GM18907 (cell line): ENCODE results near the gene NAPB.
"Not testable (repeated sequence)": the region's sequence is repeated elsewhere in the genome, so short reads cannot be mapped to it uniquely, and the experiment has no call there.

ENCODE experiments used
- ATAC-seq: cut with Tn5 transposase; IDR thresholded peaks from one replicate; pipeline ENCODE4 v1.9.1; 2021; ENCODE audit warnings: mild to moderate bottlenecking, moderate library complexity; ENCODE audit not compliant: unreplicated experiment

The NAPB gene

DNA sequence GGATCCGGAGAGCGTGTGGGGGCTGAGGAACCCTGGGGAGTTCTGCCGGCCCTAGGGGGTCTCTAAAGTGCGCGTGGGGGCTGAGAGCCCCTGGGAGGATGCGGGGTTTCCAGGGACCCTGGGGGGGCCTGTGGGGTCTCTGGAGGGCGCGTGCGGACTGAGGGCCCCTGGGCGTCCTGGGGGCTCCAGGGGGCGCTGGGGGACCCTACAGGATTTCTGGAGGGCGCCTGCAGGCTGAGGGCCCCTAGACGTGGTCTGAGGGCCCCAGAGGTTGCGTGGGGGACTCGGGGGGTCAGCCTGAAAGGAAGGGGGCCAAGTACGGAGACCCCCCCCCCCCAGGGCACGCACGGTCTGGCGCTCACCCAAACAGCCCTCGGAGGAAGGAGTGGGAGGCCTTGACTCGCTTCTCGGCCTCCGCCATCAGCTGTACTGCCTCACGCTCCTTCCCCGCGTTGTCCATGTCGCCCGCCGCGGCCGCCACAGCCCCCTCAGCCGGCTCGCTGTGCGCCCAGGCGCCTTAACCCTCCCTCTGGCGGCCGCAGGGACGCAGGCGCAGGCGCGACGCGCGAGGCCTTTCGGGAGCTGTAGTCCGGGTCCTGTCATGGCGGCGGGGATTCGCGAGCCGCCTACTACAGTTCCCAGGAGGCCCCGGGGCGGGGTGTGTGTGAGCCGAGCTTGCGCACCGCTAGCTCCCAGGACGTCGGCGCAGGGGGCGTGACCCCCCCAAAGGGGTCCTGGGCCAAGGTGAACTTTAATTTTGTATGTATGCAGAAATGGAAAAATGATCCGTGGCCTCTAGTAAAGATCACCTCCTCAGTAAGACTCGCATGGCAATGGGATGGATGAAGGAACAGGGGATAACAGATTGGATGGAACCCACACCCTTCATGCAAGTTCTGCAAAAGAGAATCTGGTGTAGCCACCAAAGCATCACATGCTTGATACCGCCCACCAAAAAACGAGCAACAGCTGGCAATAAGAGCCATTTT is at the start of gene NAPB:
Gene NAPB, minus strand, starts transcription at position 546 of the 989 bp plus-strand sequence. Its CDS starts 86 bp downstream, at position 460.
- peak; percentile 97 for ATAC-seq

GRCh38 chr20:23466961-23467360 is 45.7 kb upstream of the NAPB start:
- ATAC-seq = not testable (repeated sequence)

DNA sequence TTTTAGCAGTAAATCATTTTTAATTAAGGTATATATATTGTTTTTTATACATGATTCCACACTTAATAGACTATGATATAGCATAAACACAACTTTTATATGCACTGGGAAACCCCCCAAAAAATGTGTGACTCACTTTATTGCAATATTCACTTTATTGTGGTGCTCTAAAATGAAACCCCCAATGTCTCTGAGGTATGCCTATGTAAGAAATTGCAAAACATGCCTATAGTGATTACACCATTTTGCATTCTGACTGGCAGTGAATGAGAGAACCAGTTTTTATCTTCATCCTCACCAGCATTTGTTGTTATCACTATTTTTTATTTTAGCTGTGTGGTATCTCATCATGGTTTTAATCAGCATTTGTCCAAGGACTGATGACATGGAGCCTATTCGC is 39.9 kb upstream of the NAPB start:
- no peak for ATAC-seq

DNA sequence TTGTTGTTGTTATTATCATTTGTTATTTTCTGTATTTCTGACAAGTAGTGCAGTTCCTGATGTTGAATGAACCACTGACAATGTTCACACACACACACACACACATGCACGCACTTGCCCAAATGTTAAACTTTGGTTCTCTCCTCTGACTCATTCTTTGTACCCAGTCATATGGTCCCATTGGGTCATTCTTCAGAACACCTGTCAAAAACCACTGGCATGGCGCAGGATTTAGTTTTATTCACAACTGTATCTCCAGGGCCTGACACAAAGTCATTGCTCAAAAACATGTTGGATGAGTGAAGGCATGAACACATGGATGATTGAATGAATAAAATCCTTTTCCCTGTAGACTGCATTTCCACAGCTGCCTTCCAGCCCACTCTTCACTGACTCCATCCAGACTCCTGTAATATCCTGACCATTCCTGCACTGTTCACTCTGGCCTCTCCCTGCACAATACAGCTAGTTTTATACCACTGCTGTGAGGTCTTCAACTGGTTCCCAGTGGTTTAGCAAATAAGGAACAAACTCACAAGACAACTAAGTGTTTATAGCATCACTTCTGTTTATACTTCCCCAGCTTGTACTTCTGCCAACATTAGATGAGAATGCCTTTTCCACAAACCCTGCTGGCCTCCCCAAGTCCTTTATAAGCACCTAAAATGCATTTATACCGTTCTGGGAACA is 38.3 kb upstream of the NAPB start:
- no peak for ATAC-seq

DNA sequence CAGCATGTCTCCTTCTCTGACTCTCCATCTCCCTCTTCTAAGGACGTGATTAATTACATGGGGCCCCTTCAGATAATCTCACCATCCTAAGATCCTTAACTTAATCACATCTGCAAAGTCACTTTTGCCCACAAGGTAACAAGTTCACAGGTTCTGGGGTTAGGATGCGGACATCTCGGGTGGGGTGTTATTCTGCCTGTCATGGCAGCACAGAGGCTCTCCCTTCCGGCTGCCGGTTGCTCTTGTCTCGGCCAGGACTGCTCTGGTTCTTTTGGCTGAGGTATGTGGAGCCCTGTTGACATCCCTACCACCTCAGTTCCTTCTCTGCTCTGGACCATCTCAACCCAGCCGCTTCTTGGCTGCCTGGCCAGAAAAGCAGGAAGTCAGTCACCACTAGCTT is 35.6 kb upstream of the NAPB start:
- ATAC-seq = no peak

GRCh38 chr20:23456409-23456808 is 35.1 kb upstream of the NAPB start:
- ATAC-seq = no peak

DNA sequence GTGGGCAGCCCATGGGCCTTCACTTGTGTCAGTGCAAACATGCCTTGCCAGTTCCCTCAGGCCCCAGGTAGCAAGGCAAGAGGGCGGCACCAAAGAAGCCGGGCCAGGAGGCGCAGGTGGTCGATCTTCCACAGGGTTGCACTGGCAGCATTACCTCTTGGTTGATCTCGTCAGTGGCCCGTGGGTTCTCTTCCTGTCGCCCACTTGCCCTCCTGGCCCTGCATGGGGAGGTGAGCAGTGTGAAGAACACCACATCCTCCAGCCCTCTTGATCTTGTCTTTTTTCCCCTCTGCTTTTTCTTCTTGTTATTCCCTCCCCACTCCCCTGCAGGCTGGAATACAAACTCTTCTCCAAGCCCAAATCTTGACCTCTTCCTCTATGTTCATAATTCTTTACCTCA is 34.4 kb upstream of the NAPB start:
- ATAC-seq = no peak

- ATAC-seq = no peak
Measured at GRCh38 chr20:23454816-23455215, 33.5 kb upstream of the NAPB start.

DNA sequence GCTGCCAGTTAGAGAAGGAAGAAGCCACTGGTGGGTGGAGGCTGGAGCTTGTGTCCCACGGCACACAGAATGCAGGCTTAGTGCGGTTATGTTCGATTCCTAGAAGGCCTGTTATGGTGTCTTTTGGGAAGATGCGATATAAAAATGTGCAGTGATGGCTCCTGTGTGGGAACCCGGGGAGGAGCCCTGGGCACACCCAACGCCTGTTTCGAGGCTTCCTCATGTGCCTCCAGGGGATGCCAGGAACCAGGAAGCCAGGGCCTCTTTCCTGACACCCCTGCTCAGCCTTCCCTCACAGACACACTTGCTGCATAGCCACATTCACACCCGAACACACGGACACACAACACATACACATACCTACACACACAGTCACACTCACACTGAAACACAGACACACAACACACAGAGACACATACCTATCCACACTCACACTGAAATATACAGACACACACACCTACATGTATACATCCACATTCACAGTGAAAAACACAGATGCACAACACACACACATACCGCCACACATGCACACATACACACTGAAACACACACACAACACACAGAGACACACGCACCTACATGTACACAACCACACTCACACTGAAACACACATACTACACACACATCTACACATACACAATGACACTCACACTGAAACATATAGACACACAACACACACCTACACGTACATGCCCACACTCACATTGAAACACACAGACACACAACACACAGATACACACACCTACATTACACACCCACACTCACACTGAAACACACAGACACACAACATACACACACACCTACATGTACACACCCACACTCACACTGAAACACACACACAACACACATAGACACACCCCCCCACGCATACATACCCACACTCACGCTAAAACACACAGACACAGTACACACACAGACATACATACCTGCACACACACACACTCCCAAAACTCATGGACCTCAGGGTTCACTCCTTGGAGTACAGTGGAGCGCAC is 32.6 kb upstream of the NAPB start:
- no peak for ATAC-seq

DNA sequence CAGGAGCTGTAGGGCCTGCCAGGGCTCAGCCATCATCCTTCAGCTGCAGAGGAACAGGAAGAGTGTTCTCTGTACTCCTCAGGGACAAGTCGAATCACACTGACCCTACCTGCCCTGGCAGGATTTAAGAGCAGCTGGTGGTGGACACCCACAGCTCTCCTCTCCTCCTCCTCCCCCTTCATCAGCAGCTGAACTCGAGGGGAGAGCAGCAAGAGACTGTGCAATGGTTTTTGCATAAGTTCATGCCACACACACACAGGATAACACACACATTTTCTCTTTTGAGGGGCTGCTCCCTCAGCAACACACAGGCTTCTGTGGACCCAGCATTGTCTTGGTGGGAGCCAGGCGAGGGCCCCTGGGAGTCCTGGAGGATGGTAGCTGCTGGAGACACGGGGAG is 31.5 kb upstream of the NAPB start, which contains the start of gene CST11:
Gene CST11, minus strand, starts transcription at position 101 of the 400 bp plus-strand sequence. Its CDS starts 65 bp downstream, at position 36.
- no peak for ATAC-seq

- ATAC-seq = no peak
Measured at GRCh38 chr20:23451956-23452487, 30.7 kb upstream of the NAPB start.

GRCh38 chr20:23450877-23451276 is 29.6 kb upstream of the NAPB start:
- no peak for ATAC-seq

GRCh38 chr20:23449421-23449820 is 28.1 kb upstream of the NAPB start:
- no peak for ATAC-seq

GRCh38 chr20:23448167-23448566 is 26.9 kb upstream of the NAPB start:
- no peak for ATAC-seq

- peak; percentile 69 for ATAC-seq
Measured at GRCh38 chr20:23446505-23446904, 25.2 kb upstream of the NAPB start.

DNA sequence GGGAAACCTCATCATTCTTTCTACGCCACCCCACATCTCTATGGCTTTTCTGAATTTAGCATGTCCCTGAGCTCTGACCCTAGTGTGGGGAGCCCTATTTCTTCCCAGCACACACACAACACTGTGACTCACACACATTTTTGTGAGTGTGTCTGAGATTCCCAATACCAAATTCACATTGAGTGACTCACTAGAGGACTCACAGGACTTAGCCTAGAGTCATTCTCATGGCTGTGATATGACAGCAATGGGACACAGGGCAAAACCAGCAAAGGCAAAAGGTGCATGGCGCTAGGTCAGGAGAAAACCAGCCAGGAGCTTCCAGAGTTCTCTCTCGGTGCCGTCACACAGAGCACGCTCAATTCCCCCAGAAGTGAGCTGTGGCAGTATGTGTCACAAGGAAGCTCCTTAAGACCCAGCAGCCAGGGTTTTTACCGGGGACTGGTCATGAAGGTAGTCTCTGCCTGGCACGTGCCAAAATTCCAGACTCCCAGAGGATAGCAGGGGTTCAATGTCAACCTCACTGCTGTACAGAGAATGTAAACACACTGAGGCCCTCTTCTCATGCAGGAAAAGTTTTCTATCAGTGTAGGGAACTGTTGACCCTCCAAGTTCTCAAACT is 24.4 kb upstream of the NAPB start:
- ATAC-seq = no peak

- no peak for ATAC-seq
Measured at GRCh38 chr20:23444859-23445258, 23.6 kb upstream of the NAPB start.

GRCh38 chr20:23442436-23442835 is 21.1 kb upstream of the NAPB start:
- ATAC-seq = no peak

- ATAC-seq = peak; percentile 76
Measured at GRCh38 chr20:23441850-23442313, 20.6 kb upstream of the NAPB start.

- ATAC-seq = no peak
Measured at GRCh38 chr20:23440004-23440403, 18.7 kb upstream of the NAPB start.
